DMS153 (cell line): ENCODE measurements around the gene SSUH2.
"Not testable (repeated sequence)": the region's sequence is repeated elsewhere in the genome, so short reads cannot be mapped to it uniquely, and the experiment has no call there.

Experiments used
- DNase-seq: peaks from one replicate; lab custom pipeline; 2025; lab: John Stamatoyannopoulos, UW

Gene SSUH2

DNA sequence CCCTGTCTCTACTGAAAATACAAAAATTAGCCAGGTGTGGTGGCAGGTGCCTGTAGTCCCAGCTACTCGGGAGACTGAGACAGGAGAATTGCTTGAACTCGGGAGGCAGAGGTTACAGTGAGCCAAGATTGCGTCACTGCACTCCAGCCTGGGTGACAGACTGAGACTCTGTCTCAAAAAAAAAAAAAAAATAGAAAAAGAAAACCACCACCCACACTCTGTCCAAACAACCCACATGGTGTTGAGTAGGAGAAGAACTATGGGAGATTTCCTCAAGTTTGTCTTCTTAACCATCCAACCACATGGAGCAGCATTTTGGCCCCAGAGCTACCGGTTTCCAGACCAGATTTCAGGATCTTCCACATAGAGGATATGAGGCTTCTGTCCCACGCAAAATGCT is 64.2 kb downstream of the SSUH2 start:
- not testable (repeated sequence) for DNase-seq

DNA sequence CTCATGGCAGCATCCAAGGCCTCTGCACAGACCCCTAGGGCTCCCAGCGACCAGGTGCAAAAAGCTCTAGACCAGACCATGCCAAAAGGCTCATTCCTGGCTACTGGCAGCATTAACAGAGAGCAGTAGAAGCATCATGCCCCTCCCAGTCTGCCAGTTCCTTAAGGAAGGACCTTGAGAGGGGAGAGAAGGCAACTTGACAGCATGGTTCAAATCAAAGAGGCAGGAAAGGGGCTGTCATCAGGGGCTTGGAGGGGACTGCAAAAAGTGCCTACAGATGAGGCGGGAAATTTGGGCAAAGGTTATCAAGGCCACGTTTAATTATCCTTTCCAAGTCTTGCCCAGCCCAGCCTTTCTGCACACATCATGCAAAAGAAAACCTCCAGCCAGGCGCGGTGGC is 64.7 kb downstream of the SSUH2 start:
- DNase-seq = no peak

DNA sequence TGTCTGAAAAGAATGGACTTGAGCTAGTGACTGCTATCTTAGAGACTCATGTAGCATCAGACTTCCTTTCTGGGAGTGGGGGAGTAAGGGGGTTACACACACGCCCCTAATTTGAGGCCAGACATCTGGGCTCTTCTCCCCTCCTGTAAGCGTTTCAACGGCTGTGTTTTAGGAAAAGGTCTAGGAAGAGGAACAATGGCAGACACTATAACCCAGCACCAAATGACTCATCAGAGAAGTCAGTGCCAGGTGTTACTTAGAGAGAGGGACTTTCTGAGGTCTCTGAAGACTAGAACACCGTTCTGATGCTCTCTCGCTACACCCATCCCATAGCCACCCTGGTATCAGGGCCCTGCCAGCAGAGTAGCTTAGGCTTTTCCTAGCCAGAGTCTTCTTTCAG is 65.5 kb downstream of the SSUH2 start:
- DNase-seq = no peak

DNA sequence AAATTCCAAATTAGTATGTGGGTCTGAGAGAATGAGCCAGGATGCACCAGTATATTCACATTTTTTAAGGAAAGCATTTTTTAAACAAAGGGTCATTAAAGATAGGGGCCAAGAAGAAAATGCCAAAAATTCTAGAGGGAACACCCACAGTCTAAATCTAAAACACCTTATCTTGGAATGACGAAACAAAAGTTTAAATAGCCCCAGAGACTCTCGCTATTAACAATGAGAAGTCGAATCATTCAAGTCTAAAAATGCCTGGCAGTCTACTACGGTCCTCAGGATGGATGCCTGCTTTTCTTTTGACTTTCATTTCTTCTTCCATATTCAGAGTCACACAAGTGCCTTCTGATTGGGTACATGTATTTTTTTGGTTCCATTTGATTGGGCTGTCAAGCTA is 66.3 kb downstream of the SSUH2 start:
- DNase-seq = no peak

DNA sequence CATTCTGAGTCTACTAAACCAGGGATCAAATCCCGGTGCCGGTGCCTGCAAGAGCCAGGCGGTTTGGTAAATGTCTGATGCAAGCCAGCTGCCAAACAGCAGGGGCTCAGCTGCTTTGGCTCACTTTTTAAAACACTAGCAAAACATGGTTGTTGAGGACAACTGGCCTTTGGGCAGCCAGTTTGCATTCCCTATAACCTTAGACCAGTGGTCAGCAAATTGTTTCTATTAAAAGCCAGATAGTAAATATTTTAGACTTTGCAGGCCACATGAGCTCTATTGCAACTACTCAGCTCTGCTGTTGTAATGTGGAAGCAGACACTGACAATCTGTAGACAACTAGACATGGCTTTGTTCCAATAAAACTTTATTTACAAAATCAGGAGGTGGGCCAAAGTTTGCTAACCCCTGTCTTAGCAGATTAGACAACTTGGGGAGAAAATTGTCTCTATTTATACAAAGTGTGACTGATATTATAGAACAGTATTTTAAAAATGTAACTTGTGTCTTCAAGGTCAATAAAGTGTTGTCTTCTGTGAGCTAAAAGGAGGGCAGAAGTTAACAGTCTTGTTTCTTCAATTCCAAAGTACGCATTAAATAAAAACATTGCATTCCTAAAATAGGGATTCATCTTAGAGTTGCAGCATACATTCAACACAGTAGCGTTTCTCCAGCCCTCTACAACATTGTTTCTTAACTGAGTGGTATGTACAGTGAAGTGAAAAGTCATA is 67.6 kb downstream of the SSUH2 start:
- no peak for DNase-seq

DNA sequence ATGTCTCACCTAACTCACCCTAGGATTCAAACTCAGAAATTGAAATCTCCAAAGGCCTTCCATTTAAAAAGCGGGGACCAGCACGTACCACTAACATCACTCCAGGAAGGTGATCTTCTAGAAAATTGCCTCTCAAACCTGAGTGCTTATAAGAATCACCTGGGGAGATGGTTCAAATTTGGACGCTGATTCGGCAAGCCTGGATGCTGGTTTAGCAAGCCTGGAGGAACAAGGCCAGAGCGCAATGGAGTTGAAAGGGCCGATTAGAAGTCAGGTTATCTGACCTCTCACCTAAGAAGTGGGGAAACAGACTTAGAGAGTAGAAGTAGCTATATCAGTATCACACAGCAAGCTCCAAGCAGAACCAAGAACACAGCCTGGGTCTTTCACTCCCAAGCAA is 68.2 kb downstream of the SSUH2 start:
- no peak for DNase-seq

DNA sequence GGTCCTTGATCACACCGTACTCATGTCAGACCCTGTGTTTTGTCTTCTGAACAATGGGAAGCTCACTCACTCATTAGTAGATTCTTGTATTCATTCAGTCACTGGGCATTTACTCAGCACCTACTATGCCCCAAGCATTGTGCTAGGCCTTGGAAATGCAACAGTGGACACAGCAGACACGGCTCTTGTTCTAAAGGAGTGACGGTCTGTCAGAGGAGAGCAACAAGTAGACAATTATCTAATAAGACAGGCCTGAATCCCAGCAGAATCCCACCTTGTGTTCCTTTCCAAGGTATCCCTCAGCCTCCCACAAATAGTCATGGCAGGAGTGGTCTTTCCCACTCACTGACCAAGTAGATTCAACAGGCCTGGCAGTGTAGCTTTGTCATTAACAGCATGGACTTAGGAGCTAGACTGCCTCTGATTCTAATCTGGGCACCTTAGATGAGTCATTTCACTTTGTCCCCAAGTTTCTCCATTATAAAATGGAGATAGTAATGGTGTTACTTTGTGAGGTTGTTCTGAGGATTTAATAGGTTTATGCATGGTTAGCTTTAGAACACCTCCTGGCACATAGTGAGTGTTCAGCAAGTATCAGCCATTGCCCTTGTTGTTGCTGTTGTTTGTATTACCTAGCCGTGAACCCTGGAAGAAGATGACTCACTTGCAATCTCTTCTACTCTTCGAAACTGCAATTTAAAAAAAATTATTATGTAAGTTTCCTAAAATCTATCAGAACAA is 69.1 kb downstream of the SSUH2 start:
- DNase-seq = no peak

DNA sequence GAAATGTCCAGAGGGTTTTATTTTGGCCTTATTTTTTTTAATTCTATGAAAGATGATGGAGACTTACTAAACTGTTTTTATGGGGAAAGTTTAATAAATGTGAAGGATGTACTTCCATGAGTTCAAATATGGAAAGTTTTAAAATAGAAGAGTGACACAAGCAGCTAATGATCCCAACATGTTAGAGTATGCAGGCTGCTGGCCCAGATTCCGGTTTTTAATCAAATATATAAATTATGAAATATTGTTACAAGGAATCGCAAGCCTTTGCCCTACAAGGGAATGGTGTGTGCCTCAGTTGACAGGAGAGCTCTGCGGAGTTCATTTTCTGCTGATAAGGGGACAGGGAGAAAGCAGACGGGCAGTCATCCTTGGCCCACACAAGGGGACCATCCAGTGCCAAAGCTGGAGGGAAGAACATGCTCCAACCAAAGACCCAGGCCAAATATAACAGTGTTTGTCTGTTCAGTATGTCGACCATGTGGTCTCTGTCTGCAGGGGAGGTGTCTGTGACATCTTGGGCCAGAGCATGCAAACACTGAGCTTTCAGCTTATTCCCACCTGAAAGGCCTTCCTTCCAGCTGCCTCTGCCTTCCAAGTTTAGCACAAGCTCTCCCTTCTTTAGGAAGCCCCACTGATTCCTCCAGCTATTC is 69.8 kb downstream of the SSUH2 start:
- DNase-seq = no peak

DNA sequence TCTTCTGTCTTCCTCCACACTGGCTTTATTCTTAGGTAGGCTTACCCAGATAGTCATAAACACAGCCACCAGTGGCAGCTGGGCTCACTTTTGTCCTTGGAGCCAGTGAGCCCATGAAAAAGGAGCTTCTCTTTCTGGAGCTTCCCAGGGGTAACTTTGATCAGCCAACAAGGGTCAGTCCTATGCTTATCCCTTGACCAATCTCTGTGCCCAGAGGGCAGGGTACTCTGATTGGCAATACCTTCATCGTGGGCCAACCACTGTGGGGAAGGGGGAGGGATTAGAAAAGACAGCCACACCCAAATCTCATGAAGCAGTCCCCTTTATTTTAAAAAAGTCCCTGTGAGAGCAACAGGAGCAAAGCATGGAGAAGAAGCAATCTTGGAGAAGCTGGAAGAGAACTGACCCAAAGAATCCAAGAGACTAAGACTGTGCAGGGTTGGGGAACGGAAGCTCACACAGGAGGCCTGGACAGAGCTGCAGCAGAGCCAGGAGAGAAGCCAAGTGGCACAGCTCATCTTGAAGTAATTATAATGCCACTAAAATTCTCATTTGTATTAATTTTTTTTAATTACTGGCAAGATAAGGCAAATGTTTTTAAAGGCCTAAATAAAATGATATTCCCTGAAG is 70.4 kb downstream of the SSUH2 start:
- DNase-seq = no peak

DNA sequence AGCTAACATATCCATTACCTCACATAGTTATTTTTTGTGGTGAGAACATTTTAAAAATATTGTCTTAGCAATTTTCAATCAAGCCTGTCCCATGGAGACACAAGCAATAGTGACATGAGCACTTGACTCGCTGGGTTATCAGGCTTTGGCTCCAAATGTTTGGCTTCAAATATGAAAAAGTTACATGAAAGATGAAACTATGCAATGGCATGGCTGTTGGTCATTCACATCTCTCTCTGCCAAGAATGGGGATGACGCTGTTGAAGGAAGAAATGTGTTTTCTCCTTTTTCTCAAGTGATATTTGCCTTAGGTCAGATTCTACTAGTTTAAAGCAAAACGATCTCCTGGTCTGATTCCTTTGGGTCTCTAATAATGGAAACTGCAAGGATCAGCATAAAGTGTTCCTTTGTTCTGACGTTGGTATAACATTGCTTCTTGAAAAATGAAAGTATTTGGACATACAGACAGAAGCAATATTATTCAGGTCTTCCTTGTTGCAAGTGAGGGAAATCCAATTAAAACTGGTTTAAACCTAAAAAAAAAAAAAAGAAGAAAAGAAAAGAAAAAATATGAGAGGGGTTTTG is 71.2 kb downstream of the SSUH2 start:
- no peak for DNase-seq

DNA sequence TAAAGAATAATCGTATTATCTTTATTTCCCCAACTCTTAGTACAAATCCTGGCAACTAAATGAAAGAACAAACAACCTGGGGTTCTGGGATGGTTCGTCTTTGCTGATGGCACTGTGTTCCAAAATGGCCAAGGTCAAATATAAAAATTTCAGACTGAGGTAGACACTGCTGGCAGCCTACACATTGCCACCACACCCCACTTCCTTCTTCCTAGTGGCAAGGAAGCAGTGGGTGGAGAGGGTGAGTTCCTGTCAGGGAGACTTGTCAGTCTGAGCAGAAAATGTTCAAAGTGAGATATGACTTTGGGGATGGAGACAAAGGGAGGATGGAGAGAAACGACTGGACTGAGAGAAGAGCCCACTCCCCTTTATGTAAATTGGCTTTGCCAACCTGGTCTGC is 73.3 kb downstream of the SSUH2 start:
- DNase-seq = no peak
